HepG2 (cell line): ENCODE measurements around the gene DLEC1. TPM values are rescaled to one million over a fixed set of nuclear protein-coding genes. Genes with fewer than 3 reads are reported as not detected.

ENCODE experiments used
- ATAC-seq: fragments of 200-7000 bp; cut with Tn5 transposase; 3 replicates; pipeline ENCODE4 v1.9.1; 2020; ENCODE audit warnings: mild to moderate bottlenecking, moderate library complexity
- BruUV-seq: library from RNA; stranded (reverse); fragments of 400-500 nt; replicated peaks from 2 replicates; lab custom pipeline; 2021; lab: Mats Ljungman, UMichigan
- CTCF ChIA-PET: fragments of 300-600 bp; formaldehyde crosslinking; extraction: SDS; loops from one replicate; lab custom pipeline; 2021; ENCODE audit warnings: low total read pairs, inconsistent platforms, low intra/inter-chr PET ratio; lab: Yijun Ruan, JAX
- POLR2A ChIA-PET: fragments of 350-600 bp; sonication (Branson Sonifier 250); formaldehyde crosslinking; loops from one replicate; lab custom pipeline; 2020; ENCODE audit warnings: antibody characterized with exemption, inconsistent platforms; lab: Yijun Ruan, JAX
- DNase-seq: peaks from one replicate; pipeline ENCODE4 v3.0.0-alpha.2; 2015; ENCODE audit warnings: low spot score
- FAIRE-seq: peaks from 3 replicates; lab custom pipeline; 2011; peaks lifted over from hg19 to GRCh38; lab: Jason Lieb, UNC
- H2AFZ ChIP-seq: one replicate; pipeline ENCODE4 v1.6.1; 2011; ENCODE audit warnings: low read length, inconsistent platforms
- H3K27ac ChIP-seq: fragments of 300-600 bp; 3 replicates; pipeline ENCODE4 v1.8.0; 2011; ENCODE audit warnings: mixed run types, mild to moderate bottlenecking, mixed read lengths, low read length, inconsistent platforms; ENCODE audit not compliant: insufficient read depth; ENCODE audit errors: extremely low read length
- H3K27me3 ChIP-seq, 2 experiments: fragments of 200-600 bp in 1 of 2; 2 replicates in 1 of 2; 3 replicates in 1 of 2; pipeline versions ENCODE4 v1.6.0 to v1.8.0; 2011; ENCODE audit warnings: low read length in 2 of 2, mild to moderate bottlenecking in 2 of 2, moderate library complexity in 2 of 2, inconsistent platforms in 1 of 2; ENCODE audit not compliant: insufficient read depth in 2 of 2, control insufficient read depth in 1 of 2
- H3K36me3 ChIP-seq, 2 experiments: fragments of 200-600 bp in 1 of 2; replicated peaks in 1 of 2; 2 replicates in 1 of 2; 3 replicates in 1 of 2; pipeline versions ENCODE4 v1.5.1 to v1.8.0; 2011; ENCODE audit warnings: low read length in 2 of 2, inconsistent platforms in 1 of 2; ENCODE audit not compliant: insufficient read depth in 2 of 2, control insufficient read depth in 1 of 2
- H3K4me1 ChIP-seq: 2 replicates; pipeline ENCODE4 v1.5.1; 2012; ENCODE audit warnings: low read length, inconsistent platforms; ENCODE audit not compliant: insufficient read depth
- H3K4me2 ChIP-seq: 2 replicates; pipeline ENCODE4 v1.6.0; 2011; ENCODE audit warnings: low read depth, low read length, inconsistent platforms
- H3K4me3 ChIP-seq, 3 experiments: fragments of 200-600 bp in 1 of 3; sonication (generic), shearing (Covaris generic) in 1 of 3; replicated peaks in 1 of 3; 2 replicates each; pipeline ENCODE4 v1.5.1; 2011 to 2016; ENCODE audit warnings: low read length in 3 of 3, inconsistent platforms in 2 of 3, low read depth in 2 of 3, mild to moderate bottlenecking in 2 of 3, control low read depth in 1 of 3, mixed read lengths in 1 of 3; ENCODE audit not compliant: insufficient read depth in 1 of 3
- H3K79me2 ChIP-seq: one replicate; pipeline ENCODE4 v1.6.1; 2011; ENCODE audit warnings: low read length, inconsistent platforms; ENCODE audit not compliant: insufficient read depth
- H3K9ac ChIP-seq: 2 replicates; pipeline ENCODE4 v1.6.0; 2011; ENCODE audit warnings: mild to moderate bottlenecking, low read depth, low read length, inconsistent platforms; ENCODE audit not compliant: insufficient read depth
- H3K9me3 ChIP-seq: 2 replicates; pipeline ENCODE4 v1.5.1; 2012; ENCODE audit warnings: mild to moderate bottlenecking, low read length
- H4K20me1 ChIP-seq: 2 replicates; pipeline ENCODE4 v1.6.0; 2011; ENCODE audit warnings: inconsistent platforms, mild to moderate bottlenecking, low read length, moderate library complexity; ENCODE audit not compliant: insufficient read depth
- AGO1 ChIP-seq: fragments of 200-400 bp; formaldehyde crosslinking; IDR thresholded peaks from 2 replicates; pipeline ENCODE4 v1.6.1; 2017; ENCODE audit warnings: mild to moderate bottlenecking, low read depth, low read length, moderate library complexity; ENCODE audit not compliant: poor library complexity, severe bottlenecking
- AGO2 ChIP-seq: fragments of 200-400 bp; formaldehyde crosslinking; optimal IDR thresholded peaks from 2 replicates; pipeline ENCODE3; 2017; ENCODE audit warnings: mild to moderate bottlenecking, low read depth, low read length, moderate library complexity
- ATF5 ChIP-seq: sonication (generic); formaldehyde crosslinking; IDR thresholded peaks from 2 replicates; pipeline ENCODE4 v1.4.0; 2020; ENCODE audit warnings: mild to moderate bottlenecking, low read depth, missing genetic modification reagents
- MAFG ChIP-seq: sonication (generic); formaldehyde crosslinking; IDR thresholded peaks from 2 replicates; pipeline ENCODE4 v1.5.1; 2020; ENCODE audit warnings: mild to moderate bottlenecking, missing genetic modification reagents
- MBD4 ChIP-seq: IDR thresholded peaks from 2 replicates; pipeline ENCODE4 v1.6.1; 2012; ENCODE audit warnings: low read length, inconsistent platforms, borderline replicate concordance
- SKIL ChIP-seq: sonication (generic); formaldehyde crosslinking; IDR thresholded peaks from 2 replicates; pipeline ENCODE4 v1.8.0; 2022; ENCODE audit warnings: missing genetic modification reagents, mild to moderate bottlenecking, moderate library complexity, borderline replicate concordance
- SOX5 ChIP-seq: IDR thresholded peaks from 2 replicates; pipeline ENCODE4 v1.6.1; 2016; ENCODE audit warnings: borderline replicate concordance
- SUZ12 ChIP-seq: fragments of 150-350 bp; IDR thresholded peaks from 2 replicates; pipeline ENCODE4 v1.6.1; 2014; ENCODE audit warnings: low read depth, low read length
- ZFY ChIP-seq: sonication (generic); formaldehyde crosslinking; IDR thresholded peaks from 2 replicates; pipeline ENCODE4 v1.4.0; 2020; ENCODE audit warnings: missing genetic modification reagents
- ZNF547 ChIP-seq: sonication (generic); formaldehyde crosslinking; IDR thresholded peaks from 2 replicates; pipeline ENCODE4 v1.5.1; 2020; ENCODE audit warnings: mild to moderate bottlenecking, missing genetic modification reagents
- ZSCAN12 ChIP-seq: sonication (generic); formaldehyde crosslinking; IDR thresholded peaks from 2 replicates; pipeline ENCODE4 v1.9.0; 2021; ENCODE audit warnings: mild to moderate bottlenecking, missing genetic modification reagents
- ZSCAN9 ChIP-seq: IDR thresholded peaks from 2 replicates; pipeline ENCODE4 v1.6.1; 2016; ENCODE audit warnings: borderline replicate concordance
- WGBS: methylation state at CpG from one replicate; pipeline ENCODE4 v1.1.6; 2017; ENCODE audit warnings: low lambda C conversion rate; 5-methylcytosine and 5-hydroxymethylcytosine counted together
- in situ Hi-C: cut with HindIII; loops from 2 replicates; pipeline ENCODE4 v1.10.0; 2017; ENCODE audit warnings: low pct_unique_long_range_greater_than_20kb; ENCODE audit not compliant: extremely low pct_ligation_motif_present
- intact Hi-C: fragments of 100-400 bp; cut with micrococcal nuclease; formaldehyde crosslinking; loops from one replicate; pipeline ENCODE4 v1.10.0; 2022; ENCODE audit not compliant: unreplicated experiment
- polyA plus RNA-seq, 8 experiments: library from polyadenylated mRNA; depleted of rRNA in 3 of 8; stranded (reverse) in 7 of 8; unstranded in 1 of 8; fragments of >200 nt; fragmentation: Illumina TruSeq in 4 of 8; extraction: Trizol in 4 of 8; gene quantifications; 2 replicates each; pipeline versions ENCODE4 v1.2.1 to v1.2.3, GENCODE V29; 2011 to 2016; ENCODE audit warnings: low read depth in 4 of 8, missing spikeins in 1 of 8, mixed read lengths in 1 of 8; ENCODE audit not compliant: insufficient read depth in 1 of 8
- total RNA-seq, 5 experiments: library from RNA; depleted of rRNA; stranded (reverse); fragments of >200 nt; fragmentation: Illumina TruSeq; extraction: Trizol; gene quantifications; 2 replicates each; pipeline ENCODE4 v1.2.3, GENCODE V29; 2016; ENCODE audit warnings: low read depth in 1 of 5
- TF ChIP-seq, protein P1 (sequence below): sonication (generic); formaldehyde crosslinking; IDR thresholded peaks from 2 replicates; pipeline ENCODE4 v1.9.0; 2021; ENCODE audit warnings: missing genetic modification reagents, borderline replicate concordance
- TF ChIP-seq, protein P2 (sequence below): IDR thresholded peaks from 2 replicates; pipeline ENCODE4 v1.6.1; 2016; ENCODE audit warnings: missing compliant biosample characterization, missing genetic modification reagents, borderline replicate concordance
- TF ChIP-seq, protein P3 (sequence below): sonication (generic); formaldehyde crosslinking; IDR thresholded peaks from 2 replicates; pipeline ENCODE4 v1.8.0; 2022; ENCODE audit warnings: mild to moderate bottlenecking, missing genetic modification reagents, moderate library complexity

Gene DLEC1
- total and polyA plus RNA-seq, 2 of the 13 experiments (the other 11 are each of a cell fraction or from before 2014, with no cell fraction given) = 0.09 TPM; not detected in 1

DNA sequence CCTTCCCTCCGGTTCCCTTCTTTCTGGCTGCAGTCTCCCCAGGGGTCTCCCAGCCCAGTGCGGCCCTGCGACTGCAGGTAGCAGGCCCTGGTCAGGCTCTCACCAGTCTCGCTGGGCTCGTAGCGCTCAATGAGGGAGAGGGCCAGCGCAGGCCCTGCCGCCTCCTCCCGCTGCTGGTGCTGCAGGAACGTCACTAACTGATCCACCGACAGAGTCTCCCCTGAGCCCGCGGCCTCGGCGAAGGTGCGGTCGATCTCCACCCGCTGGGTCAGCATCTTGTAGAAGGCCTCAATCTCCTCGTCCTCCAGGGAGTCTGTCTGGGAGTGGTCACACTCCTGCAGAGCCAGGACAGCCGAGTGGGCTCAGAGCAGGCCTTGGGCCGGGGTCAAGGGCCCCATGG is 27.9 kb upstream of the DLEC1 start:
- TF ChIP-seq, protein P1, sequence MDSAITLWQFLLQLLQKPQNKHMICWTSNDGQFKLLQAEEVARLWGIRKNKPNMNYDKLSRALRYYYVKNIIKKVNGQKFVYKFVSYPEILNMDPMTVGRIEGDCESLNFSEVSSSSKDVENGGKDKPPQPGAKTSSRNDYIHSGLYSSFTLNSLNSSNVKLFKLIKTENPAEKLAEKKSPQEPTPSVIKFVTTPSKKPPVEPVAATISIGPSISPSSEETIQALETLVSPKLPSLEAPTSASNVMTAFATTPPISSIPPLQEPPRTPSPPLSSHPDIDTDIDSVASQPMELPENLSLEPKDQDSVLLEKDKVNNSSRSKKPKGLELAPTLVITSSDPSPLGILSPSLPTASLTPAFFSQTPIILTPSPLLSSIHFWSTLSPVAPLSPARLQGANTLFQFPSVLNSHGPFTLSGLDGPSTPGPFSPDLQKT (CRISPR knock-in tag) = no peak
- peak; percentile 79 for TF ChIP-seq AGO1
- no peak for TF ChIP-seq SKIL (CRISPR knock-in tag)
- no peak for TF ChIP-seq MAFG (CRISPR knock-in tag)
- TF ChIP-seq ATF5 = no peak
- no peak for TF ChIP-seq ZSCAN9
- no peak for TF ChIP-seq ZSCAN12 (CRISPR knock-in tag)
- TF ChIP-seq ZNF547 = no peak
- no peak for TF ChIP-seq ZFY (CRISPR knock-in tag)
- TF ChIP-seq, protein P2, sequence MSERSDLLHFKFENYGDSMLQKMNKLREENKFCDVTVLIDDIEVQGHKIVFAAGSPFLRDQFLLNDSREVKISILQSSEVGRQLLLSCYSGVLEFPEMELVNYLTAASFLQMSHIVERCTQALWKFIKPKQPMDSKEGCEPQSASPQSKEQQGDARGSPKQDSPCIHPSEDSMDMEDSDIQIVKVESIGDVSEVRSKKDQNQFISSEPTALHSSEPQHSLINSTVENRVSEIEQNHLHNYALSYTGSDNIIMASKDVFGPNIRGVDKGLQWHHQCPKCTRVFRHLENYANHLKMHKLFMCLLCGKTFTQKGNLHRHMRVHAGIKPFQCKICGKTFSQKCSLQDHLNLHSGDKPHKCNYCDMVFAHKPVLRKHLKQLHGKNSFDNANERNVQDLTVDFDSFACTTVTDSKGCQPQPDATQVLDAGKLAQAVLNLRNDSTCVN (CRISPR knock-in tag) = no peak
- no peak for TF ChIP-seq SUZ12
- no peak for TF ChIP-seq MBD4
- TF ChIP-seq, protein P3, sequence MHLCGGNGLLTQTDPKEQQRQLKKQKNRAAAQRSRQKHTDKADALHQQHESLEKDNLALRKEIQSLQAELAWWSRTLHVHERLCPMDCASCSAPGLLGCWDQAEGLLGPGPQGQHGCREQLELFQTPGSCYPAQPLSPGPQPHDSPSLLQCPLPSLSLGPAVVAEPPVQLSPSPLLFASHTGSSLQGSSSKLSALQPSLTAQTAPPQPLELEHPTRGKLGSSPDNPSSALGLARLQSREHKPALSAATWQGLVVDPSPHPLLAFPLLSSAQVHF (CRISPR knock-in tag) = no peak
- no peak for TF ChIP-seq SOX5
- TF ChIP-seq AGO2 = peak; percentile 48
- H3K36me3 ChIP-seq = peaks cover 3 to 6% of the 10 kb centered on the region in 2 experiments; a peak in 3 of 5 replicates
- no peaks in the 10 kb centered on the region for H3K9me3 ChIP-seq
- no peaks in the 10 kb centered on the region for H3K79me2 ChIP-seq
- WGBS = 99% methylated on average over 12 of the region's 21 CpGs
- H4K20me1 ChIP-seq = no peaks in the 10 kb centered on the region
- POLR2A ChIA-PET = no interaction called here
- no peak overlapping the region for H3K9ac ChIP-seq
- FAIRE-seq = no peak
- H2AFZ ChIP-seq = no peak overlapping the region
- in situ Hi-C loops (no loop called here), intact Hi-C loops (no loop called here)
- peaks cover 1% of the 10 kb centered on the region for H3K4me1 ChIP-seq
- DNase-seq = no peak
- H3K27ac ChIP-seq = no peak overlapping the region
- CTCF ChIA-PET = no interaction called here
- BruUV-seq = no TSS peak
- H3K4me2 ChIP-seq = no peak overlapping the region
- ATAC-seq = no peak
- no peaks in the 10 kb centered on the region for H3K27me3 ChIP-seq
- no peak overlapping the region for H3K4me3 ChIP-seq
